Posterior vena cava (tissue), 2 donors: ENCODE results near the gene MAP1LC3A. TPM values are rescaled to one million over a fixed set of nuclear protein-coding genes. Genes with fewer than 3 reads are reported as not detected.

Experiments used
- DNase-seq: peaks from one replicate; pipeline ENCODE4 v3.0.0-alpha.2; 2020; ENCODE audit warnings: low spot score
- intact Hi-C, 2 donors: fragments of 100-400 bp; cut with DNase I; formaldehyde crosslinking; loops; one replicate each; pipeline versions ENCODE4 v1.14.1 to v1.14.2; 2022 to 2023
- total RNA-seq, 2 donors: library from RNA; stranded (reverse); fragmentation: NEBNext Ultra II Directional; extraction: Animal tissue kit (Norgen Biotek cat#: 25700); gene quantifications; one replicate each; pipeline ENCODE4 v1.2.1, GENCODE V29; 2021
- donor health status: DM: yes; HTN: yes; CAD: no.
- donor health status: DM: yes; HTN: yes; CAD: no.

The MAP1LC3A gene
- total RNA-seq, 2 donors from 2014 or later: 36.1 to 48.1 TPM

DNA sequence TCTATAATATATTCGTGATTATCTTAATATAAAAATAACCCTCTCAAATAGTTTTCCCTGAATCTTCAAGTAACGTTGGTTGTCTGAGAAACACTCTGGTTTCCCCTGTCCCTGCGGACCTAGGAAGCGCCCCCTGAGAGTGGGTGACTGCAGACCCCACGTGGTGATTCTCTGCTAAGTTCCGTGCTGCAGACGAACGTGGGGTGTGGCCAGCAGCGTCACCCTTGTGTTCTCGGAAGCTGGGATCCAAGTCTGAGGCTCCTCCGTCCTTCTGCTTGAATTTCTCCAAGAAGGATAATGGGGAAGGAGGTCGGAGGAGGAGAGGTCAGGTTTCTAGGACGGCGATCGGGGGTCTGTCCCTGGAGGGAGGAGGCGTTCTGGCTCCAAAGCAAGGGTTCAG, 16.6 kb upstream of the MAP1LC3A start:
- no peak for DNase-seq
- intact Hi-C loops: no loop called here

DNA sequence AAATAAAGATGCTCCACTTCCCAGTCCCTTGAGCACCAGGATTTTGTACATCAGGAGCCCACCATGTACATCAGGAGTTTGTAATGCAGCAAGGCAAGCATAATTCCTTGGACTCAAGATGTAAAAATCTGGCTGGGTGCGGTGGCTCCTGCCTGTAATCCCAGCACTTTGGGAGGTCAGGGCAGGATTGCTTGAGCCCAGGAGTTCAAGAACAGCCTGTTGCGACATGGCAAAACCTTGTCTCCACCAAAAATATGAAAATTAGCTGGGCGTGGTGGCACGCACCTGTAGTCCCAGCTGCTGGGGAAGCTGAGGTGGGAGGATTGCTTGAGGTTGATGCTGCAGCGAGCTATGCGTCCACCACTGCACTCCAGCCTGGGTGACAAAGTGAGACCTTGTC, 16.1 kb upstream of the MAP1LC3A start:
- no peak for DNase-seq
- intact Hi-C loops: no loop called here

DNA sequence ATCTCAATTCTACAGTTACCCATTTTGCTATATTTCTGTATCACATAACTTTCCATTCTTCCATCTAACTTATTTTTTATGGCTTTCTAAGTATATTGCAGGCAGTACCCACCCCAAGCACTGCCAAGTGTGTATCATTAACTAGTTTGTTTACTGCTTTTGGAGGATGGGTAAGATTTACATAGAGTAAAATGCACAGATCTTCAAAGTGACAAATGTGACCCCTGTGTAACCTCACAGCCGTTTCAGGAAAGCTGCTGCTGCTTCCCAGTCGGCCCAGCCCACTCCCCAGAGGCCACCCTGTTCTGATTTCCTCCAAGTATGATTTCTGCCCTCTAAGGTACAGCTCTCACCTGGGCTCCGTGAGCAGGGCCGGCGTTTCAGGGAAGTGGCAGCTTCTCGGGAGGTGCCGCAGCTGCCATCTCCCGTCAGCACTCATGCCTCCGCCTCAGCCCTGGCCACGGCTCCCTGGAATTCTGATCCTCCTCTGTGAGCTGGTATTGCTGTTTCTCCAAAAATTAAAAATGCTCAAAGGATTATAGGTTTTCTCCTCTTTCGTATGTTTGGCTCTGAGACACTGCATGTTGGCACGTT, 15.0 kb upstream of the MAP1LC3A start:
- no peak for DNase-seq
- intact Hi-C loops: no loop called here

DNA sequence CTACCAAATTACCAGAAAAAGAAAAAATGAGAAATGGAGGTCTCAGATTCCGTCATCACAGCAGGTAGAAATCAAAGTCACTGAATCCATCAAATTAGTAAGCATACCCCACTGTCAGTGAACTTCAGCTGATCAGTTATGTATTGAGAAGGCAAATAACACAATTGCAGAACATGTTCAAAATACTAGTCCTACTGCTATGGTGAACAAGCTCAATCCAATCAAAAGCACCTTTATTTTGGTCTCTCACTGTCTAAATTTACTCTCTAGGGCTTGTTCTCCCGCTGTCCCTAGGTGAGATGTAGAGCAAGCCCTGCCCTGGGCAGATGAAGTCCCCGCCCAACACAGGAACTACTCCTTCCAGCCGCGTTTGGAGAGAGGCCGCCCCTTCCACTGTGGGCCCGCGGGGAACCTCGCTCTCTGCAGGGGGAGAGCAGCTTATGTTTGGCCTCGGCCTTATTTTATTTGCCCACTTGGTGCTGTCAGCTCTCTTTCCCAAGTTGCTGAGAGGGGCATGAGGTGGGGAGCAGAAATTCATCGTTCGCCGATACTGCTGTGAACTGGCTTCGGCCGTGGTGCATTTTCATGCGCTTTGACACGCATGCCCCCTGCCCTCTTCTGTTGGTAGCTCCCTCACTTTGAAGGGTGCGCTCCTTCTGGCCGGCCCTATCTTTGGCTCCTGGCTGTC, 14.3 kb upstream of the MAP1LC3A start:
- intact Hi-C loops: no loop called here
- DNase-seq: no peak

DNA sequence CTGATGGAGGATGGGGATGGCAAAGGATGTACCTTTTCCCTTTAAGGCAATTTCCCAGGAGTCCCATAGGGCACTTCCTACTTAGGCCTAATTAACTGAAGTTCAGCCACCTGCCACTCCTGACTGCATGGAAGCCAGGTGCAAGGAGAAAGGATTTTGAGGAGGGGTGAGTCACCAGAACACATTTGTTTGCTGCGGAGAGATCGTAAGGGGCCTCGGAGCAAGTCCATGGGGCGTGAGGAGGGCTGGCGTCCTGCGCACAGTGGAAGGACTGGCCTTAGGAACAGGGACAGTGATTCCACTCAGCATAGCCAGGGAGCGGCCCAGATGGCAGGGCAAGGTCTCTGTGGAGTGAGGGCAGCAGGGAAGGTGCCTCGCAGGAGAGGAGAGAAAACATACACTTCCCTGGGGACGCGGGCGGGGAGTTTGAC, 11.8 kb upstream of the MAP1LC3A start:
- DNase-seq: no peak
- intact Hi-C loops: no loop called here

DNA sequence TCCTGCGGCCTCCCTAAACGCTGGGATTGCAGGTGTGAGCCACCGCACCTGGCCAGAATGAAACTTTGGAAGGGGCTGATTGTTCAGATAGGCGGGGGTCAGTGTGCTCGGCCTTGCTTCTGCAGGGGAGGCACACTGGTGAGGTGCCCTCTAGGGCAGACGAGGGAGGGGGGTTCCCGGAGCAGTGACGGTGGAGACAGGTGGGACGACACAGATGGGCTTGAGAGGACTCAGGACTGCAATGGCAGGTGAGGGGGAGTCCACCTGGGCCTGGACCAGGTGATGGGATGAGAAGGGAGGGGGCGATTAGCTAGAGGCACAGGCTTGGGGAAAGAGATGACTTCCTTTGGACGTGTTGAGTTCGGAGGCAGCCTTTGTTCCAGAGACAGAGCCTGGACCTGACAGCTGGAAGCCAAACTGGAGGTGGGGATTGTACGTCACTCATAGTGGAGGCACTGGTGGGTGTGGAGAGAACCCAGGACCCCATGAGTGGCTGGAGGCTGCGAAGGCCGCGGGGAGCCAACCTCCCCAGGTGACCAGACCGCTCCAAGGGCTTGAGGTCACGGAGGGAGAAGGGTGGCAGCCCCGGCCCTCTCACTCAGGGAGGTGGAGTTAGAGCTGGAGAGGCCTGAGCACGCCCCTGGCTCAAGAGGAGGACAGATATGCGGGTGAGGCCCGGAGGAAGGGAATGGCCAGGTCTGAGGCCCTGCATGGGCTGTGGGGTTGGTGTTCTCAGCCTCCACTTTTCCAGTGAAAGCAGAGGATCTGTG, 10.5 kb upstream of the MAP1LC3A start:
- DNase-seq: no peak
- intact Hi-C loops: no loop called here

DNA sequence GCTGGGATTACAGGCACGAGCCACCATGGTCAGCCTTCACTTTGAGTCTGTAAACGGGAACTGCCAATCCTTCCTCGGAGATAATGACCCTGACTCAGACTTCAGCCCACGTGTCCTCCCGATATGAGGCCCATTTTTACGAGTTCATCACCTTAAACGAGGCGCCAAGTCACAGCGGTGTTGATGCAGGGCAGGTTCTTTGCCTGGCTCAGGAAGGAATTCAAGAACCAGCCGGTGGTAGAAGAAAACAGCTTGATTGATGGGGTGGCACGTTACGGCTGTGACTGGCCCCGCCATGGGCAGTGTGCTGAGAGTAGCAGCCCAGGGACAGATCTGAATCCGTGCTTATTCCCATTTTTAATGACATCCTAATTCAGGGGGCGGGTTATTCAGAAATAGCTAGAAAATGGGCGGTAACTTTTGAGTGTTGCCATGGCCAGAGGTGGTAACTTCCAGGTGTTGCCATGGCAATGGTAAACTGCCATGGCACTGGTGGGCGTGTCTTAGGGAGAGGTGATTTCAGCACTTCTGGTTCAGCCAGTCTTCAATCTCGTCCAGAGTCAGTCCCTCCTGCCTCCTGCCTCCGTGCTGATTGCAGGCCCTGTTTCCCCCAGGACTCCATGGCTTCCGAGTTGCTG, 9.1 kb upstream of the MAP1LC3A start:
- DNase-seq: no peak
- intact Hi-C loops: no loop called here

DNA sequence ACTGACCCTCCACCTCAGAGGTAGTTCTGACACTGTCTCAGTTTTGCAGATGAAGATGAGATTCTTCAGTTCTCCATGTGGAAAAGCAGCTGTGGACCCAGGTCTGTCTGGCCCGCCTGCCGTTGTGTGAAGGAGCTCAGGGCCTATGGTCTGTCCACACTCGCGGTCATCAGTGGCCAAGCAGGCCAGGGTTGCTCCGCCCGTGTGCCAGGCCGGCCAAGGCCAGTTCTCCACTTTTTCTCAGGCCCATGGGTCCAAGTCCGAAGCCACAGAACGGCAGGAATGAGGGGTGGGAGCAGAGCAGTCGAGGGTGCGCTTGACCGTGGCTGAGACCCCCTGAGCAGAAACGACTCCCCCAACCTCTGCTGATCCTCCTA, 8.6 kb upstream of the MAP1LC3A start:
- DNase-seq: no peak
- intact Hi-C loops: no loop called here

DNA sequence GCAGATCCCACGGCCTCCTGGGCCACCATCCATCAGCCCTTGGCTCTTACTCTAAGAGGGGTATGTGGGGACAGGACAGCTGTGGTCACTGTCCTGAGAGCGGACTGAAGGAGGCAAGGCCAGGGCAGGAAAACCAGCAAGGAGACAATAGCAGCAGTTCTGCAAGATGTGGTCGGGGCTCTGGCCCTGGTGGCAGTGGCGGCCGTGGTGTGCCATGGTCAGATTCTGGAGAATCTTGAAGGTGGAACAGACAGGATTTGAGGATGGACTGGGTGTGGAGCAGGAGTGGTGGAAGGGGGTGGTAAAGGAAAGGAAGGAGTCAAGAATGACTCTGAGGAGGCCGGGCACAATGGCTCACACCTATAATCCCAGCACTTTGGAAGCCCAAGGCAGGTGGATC, 5.9 kb upstream of the MAP1LC3A start:
- no peak for DNase-seq
- intact Hi-C loops: no loop called here

DNA sequence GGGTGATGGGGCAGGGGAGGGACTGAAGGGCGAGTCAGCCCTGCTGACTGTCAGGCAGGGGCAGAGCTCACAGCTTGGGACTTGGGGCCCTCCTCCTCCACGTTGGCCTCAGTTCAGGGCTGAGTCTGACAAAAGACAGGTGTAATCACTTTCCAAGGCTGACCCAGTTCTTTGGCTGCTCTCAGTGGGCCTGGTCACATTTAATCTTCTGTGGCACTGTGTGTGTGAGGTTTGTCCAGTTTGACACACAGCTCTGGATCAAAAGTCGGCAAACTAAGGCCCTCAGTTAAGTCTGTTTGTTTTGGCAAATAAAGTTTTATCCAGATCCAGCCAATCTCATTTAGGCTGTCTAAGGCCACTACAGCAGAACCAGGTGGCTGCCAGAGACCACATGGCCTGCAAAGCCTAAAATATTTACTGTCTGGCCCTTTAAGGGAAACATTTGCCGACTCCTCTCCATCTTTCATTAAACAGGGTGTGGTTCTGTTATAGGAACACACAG, 5.1 kb upstream of the MAP1LC3A start:
- intact Hi-C loops: no loop called here
- DNase-seq: no peak

DNA sequence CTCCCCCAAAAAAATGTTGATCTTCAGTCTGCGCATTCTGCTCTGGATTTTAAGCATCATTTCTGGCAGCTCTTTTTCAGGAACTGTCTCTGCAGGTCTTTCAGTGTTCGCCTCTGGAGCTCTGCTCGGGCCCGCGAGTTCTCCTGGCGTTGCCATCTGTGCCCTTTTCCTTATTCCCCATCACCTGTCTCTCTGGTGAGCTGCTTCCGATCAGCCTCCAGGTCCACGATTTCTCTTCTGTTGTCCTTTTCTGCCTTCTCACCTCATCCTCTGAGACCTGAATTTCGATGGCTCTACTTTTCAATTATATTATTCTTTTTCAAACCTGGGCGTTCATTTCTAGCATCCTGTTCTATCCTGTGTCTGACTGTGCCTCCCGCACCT, 590 bp upstream of the MAP1LC3A start:
- intact Hi-C loops: no loop called here
- no peak for DNase-seq

DNA sequence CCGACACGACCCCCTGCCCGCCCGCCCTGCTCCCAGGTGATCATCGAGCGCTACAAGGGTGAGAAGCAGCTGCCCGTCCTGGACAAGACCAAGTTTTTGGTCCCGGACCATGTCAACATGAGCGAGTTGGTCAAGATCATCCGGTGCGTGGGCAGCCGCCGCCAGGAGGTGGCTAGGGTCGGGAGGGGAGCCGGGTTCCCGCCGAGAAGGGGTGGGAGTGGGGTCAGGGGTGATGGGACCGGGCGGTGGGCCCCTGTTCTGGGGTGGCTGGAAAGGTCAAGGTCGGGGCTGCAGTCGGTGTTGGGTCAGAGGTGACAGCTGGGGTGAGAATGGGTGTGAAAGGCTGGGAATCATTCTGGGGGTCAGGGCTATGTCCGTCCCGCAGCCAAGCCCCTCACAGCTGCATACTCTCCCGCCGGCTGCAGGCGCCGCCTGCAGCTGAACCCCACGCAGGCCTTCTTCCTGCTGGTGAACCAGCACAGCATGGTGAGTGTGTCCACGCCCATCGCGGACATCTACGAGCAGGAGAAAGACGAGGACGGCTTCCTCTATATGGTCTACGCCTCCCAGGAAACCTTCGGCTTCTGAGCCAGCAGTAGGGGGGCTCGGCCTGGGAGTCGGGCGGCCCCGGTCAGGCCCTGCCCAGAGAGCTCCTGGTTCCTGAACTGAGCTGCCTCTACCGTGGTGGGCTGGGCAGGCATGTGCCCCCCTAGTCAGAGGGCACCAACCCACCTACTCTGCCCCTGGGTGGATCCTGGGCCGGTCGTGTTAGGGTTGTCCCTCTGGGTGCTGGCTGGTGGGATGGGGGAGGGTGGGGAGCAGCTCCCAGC, 1.0 kb downstream of the MAP1LC3A start:
- no peak for DNase-seq
- intact Hi-C loops: no loop called here

DNA sequence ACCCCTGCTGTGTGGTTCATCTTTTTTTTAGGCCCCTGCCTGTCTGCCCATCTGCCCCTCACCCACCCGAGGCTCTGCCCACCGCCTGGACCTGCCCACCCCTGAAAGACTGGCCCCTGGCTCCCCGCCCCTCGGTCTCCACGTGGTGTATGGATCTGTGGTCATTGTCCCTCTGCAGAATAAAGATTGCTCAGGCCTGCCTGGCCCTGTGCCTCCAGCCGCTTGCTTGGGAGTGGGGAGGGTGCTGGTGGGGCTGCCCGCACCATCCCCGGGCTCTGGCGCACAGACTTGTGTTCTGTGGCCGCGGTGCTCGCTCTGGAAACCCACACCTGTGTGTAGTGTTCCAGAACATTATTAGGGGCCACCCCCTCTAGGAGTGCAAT, 1.6 kb downstream of the MAP1LC3A start:
- intact Hi-C loops: no loop called here

DNA sequence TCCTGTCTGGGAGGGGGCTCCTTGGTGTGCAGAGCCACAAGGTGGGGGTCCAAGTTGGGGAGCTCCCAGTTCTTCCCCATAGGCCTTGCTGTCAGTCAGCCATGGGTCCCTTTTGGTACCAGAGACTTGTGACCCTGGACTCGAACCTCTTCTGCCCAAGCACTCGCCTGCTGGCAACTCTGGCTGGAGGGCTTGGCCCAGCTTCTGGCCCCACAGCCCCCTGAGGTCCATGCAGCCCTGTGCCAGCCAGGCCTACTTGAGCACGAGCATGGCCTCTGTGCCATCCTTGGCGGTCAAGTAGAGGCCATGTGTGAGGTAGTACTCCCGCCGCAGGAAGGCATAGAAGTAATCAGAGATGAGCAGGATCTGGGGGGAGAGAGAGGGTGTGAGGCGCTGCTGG, 2.1 kb downstream of the MAP1LC3A start:
- intact Hi-C loops: no loop called here
- DNase-seq: no peak

More for the DNA sequence above, 1.6 kb downstream of the MAP1LC3A start:
- no peak for DNase-seq

DNA sequence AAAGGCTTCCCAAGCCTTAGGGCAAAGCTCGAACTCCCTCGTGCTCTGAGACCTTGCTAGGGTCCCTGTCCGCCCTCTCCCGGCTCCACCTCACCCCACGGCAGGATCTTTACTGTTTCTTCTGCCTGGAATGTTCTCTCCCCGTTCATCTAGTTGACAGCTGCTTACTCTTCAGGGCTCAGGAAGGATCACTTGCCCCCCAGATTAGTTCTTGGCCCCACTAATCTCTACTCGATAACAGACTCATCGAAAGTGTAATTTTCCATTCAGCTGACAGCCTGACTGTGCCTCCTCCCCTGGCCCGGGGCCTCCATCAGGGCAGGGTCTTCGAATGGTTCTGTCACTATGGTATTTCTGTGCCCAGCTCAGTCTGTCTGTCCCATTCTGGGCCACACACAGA, 3.1 kb downstream of the MAP1LC3A start:
- intact Hi-C loops: no loop called here
- no peak for DNase-seq

DNA sequence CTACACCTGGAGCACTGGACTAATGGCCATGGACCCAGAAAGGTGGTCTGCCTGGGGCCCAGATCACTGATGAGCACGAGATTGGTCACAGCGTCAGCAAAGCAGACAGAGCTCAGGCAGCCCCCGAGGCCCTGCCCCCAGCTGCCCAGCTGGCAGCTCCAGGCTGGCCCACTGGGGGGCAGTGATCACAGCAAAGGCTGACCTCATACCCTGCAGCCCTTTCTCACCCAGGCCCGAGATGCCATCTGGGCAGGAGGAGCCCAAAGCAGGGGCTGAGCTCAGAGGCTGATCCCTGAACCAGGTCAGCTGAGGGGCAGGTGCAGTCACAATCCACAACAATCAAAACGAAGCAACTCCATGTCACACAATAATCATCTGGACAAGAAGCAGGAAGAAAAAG, 4.1 kb downstream of the MAP1LC3A start:
- intact Hi-C loops: no loop called here
- DNase-seq: no peak

DNA sequence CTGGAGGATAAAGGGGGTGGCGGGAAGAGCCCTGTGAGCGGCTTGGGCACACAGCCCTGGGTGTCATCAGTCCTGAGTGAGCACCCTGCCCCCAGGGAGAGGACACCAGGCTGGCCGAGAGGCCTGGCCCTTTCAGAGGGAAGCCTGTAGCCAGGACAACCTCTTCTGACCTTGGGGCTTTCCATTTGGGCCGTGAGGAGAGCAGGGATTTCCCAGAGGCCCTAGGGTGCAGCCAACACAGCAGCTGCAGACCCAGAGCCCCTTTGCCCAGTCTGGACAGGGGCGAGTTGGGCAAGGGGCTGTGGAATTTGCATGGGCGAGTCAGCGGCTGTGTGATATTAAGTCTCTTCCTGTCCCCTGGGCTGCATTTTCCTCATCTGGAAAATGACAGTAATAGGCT, 6.3 kb downstream of the MAP1LC3A start:
- peak; percentile 0 for DNase-seq
- intact Hi-C loops: no loop called here

DNA sequence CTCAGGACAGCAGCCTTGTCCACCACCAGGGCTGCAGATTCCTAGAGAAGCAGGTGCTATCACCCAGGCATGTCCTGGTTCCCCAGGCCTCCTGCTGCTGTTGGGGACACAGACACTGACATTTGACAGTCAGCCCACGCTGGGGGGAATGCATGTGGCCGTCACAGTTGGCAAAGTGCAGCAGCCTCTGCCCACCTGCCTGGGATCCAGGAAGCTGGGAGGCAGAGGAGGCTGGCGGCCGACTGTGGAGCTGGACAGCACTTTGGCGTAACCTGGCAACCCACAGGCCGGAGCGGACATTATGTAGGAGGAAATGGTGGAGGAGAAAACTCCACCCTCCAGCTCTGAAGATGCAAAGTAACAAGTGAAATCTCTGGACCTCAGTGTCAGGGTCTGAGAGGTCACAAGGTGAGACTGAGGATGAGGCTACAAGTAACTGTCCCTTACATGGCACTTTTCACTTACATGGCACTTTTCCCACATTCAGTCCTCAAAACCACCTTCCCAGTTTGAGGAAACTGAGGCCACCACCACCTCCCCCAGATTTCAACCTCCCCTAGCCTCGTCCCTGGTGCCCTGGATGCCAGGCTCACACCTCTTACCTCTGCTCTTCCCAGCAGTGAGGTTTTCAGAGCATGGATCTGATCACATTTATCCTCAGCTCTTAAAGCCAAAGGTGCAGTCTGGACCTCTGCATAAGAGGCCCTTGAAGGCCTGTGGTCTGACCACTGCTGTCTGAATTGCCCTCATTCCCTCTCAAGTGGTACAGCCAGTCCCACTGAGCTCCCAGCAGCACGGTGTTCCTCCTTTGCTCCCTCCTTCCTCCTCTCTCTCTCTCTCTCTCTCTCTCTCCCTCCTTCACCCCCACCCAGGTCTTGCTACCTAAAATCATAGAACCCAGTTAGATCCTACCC, 8.7 kb downstream of the MAP1LC3A start:
- intact Hi-C loops: no loop called here
- peak; percentile 77 for DNase-seq
